Calu3 (cell line): ENCODE results near the gene KRT28. TPM values are rescaled to one million over a fixed set of nuclear protein-coding genes. Genes with fewer than 3 reads are reported as not detected.
A peak's percentile ranks its signal among the peaks of the same experiment; 100 is the strongest.

ENCODE experiments used
- BruUV-seq: library from RNA; stranded (reverse); fragments of 400-500 nt; replicated peaks from 2 replicates; lab custom pipeline; 2021; lab: Mats Ljungman, UMichigan
- CTCF ChIA-PET: fragments of 300-600 bp; sonication (Branson Sonifier 250); formaldehyde crosslinking; loops from one replicate; lab custom pipeline; 2022; ENCODE audit warnings: antibody characterized with exemption; lab: Charles Lee
- DNase-seq: peaks from one replicate; pipeline ENCODE4 v3.0.0; 2022
- H3K27ac Mint-ChIP-seq: one replicate; pipeline ENCODE4 v1.8.0; 2022; ENCODE audit warnings: mixed read lengths; ENCODE audit not compliant: unreplicated experiment
- H3K27me3 Mint-ChIP-seq: one replicate; pipeline ENCODE4 v1.8.0; 2022; ENCODE audit warnings: mixed read lengths; ENCODE audit not compliant: unreplicated experiment
- H3K36me3 Mint-ChIP-seq: one replicate; pipeline ENCODE4 v1.8.0; 2022; ENCODE audit warnings: mild to moderate bottlenecking, moderate library complexity, mixed read lengths; ENCODE audit not compliant: insufficient read depth, unreplicated experiment
- H3K4me1 Mint-ChIP-seq: one replicate; pipeline ENCODE4 v1.8.0; 2022; ENCODE audit warnings: mild to moderate bottlenecking, low read depth, mixed read lengths; ENCODE audit not compliant: unreplicated experiment
- H3K4me3 Mint-ChIP-seq: one replicate; pipeline ENCODE4 v1.8.0; 2022; ENCODE audit warnings: mild to moderate bottlenecking, low read depth, moderate library complexity, mixed read lengths; ENCODE audit not compliant: unreplicated experiment
- H3K9me3 Mint-ChIP-seq: one replicate; pipeline ENCODE4 v1.8.0; 2022; ENCODE audit warnings: low read depth, mixed read lengths; ENCODE audit not compliant: unreplicated experiment
- intact Hi-C: fragments of 100-400 bp; cut with micrococcal nuclease; formaldehyde crosslinking; loops from one replicate; pipeline ENCODE4 v1.10.0; 2022; ENCODE audit not compliant: unreplicated experiment
- total RNA-seq: library from RNA; stranded (reverse); gene quantifications from 2 replicates; pipeline ENCODE4 v1.2.3, GENCODE V29; 2022
- TF ChIP-seq, protein P1 (sequence below): fragments of 200-600 bp; IDR thresholded peaks from one replicate; pipeline ENCODE4 v1.8.0; 2022; ENCODE audit warnings: antibody characterized with exemption; ENCODE audit not compliant: unreplicated experiment

The KRT28 gene
- total RNA-seq, 1 experiment from 2014 or later: not detected

DNA sequence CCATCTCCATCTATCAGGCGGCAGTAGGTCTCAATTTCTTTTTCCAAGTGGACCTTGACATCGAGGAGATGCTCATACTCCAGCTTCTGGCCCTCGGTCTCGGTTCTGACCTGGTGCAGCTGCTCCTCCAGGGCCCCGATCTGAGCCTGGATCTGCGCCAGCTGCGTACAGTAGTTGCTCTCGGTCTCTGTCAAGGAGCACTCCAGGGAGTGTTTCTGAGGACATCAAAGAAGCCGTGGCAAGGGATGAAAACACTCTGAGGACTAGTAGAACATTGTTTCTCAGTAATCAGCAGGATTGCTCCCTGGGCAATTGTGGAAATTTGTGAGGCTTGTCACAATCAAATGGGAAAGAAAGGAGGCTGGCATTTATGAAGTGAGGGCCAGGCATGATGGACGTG lies 5.9 kb downstream of the KRT28 start:
- Mint-ChIP-seq H3K27me3 (peaks cover 40% of the 10 kb centered on the region), H3K4me3 (no peak overlapping the region), H3K4me1 (no peaks in the 10 kb centered on the region), H3K36me3 (no peaks in the 10 kb centered on the region), H3K9me3 (no peaks in the 10 kb centered on the region), H3K27ac (no peak overlapping the region)
- BruUV-seq: no TSS peak
- CTCF ChIA-PET: interaction anchor here (1.2 to 6.3 kb wide), 4 partner anchors 62 to 179 kb away, joined by 3 to 76 read pairs (median 24); no protein-coding TSS in a partner anchor
- DNase-seq: no peak
- TF ChIP-seq, protein P1, sequence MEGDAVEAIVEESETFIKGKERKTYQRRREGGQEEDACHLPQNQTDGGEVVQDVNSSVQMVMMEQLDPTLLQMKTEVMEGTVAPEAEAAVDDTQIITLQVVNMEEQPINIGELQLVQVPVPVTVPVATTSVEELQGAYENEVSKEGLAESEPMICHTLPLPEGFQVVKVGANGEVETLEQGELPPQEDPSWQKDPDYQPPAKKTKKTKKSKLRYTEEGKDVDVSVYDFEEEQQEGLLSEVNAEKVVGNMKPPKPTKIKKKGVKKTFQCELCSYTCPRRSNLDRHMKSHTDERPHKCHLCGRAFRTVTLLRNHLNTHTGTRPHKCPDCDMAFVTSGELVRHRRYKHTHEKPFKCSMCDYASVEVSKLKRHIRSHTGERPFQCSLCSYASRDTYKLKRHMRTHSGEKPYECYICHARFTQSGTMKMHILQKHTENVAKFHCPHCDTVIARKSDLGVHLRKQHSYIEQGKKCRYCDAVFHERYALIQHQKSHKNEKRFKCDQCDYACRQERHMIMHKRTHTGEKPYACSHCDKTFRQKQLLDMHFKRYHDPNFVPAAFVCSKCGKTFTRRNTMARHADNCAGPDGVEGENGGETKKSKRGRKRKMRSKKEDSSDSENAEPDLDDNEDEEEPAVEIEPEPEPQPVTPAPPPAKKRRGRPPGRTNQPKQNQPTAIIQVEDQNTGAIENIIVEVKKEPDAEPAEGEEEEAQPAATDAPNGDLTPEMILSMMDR: no peak
- intact Hi-C loops: no loop called here

DNA sequence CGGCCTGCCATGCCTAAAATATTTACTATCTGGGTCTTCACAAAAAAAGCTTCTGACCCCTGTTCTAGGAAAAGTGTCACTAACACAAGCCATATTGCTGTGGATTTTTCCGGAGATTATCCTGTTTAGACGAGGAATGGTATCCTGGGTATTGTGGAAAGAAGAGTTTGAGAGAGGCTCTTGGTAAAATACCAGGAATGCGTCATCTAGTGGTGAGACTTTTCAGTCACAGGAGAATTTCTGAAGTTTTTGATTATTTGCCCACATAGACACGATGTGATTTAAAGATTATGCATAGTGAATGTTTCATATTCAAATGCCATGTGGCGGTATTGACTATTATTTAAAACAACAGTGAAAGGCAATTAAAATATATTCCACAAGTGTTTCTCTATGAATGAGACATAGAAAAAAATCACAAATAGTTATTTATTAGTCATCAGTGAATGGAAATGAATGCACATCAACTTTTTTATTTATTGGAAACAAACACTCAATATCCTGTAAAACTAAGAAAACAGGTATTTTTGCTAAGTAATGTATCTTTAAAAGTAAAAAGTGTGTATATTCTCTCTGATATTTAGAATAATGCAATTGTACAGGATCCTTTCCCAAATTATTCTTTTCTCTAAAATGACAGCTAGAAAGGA lies 7.8 kb downstream of the KRT28 start:
- Mint-ChIP-seq H3K27ac (no peak overlapping the region), H3K9me3 (no peaks in the 10 kb centered on the region), H3K36me3 (no peaks in the 10 kb centered on the region), H3K27me3 (peaks cover 40% of the 10 kb centered on the region), H3K4me1 (no peaks in the 10 kb centered on the region), H3K4me3 (no peak overlapping the region)
- BruUV-seq: no TSS peak
- intact Hi-C loops: loop anchor here (1.0 to 2.0 kb wide), 4 partner anchors 65 to 899 kb away; no protein-coding TSS in a partner anchor
- CTCF ChIA-PET: interaction anchor here (0.6 to 6.3 kb wide), 19 partner anchors 10 to 897 kb away, joined by 3 to 76 read pairs (median 3); partner anchors contain the start of gene KRT27
- TF ChIP-seq, protein P1: peak; percentile 100
- DNase-seq: peak; percentile 59

DNA sequence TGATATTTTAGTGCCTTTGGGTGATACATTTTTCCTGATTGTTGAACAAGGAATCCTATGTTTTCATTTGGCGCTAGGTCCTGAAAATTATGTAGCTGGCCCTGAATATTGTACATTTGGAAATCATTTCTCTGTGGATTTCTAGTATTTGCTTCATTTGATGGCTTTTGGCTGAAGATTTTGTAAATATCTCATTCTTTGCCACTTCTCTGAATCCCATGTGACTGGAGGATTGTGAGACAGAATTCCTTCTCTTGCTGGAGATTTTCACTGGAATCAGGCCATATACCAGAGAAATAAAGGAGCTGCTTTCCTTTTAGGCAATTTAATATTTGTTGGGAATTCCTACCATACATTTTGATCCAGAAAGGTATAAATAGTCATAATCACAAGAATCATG lies 8.6 kb downstream of the KRT28 start:
- TF ChIP-seq, protein P1: no peak
- DNase-seq: no peak
- intact Hi-C loops: loop anchor here (1.0 to 2.0 kb wide), 4 partner anchors 66 to 898 kb away; no protein-coding TSS in a partner anchor
- BruUV-seq: no TSS peak
- Mint-ChIP-seq H3K4me1 (no peaks in the 10 kb centered on the region), H3K9me3 (no peaks in the 10 kb centered on the region), H3K27me3 (peaks cover 33% of the 10 kb centered on the region), H3K4me3 (no peak overlapping the region), H3K27ac (no peak overlapping the region), H3K36me3 (no peaks in the 10 kb centered on the region)
- CTCF ChIA-PET: interaction anchor here (0.6 to 6.3 kb wide), 20 partner anchors 9 to 898 kb away, joined by 3 to 76 read pairs (median 4); partner anchors contain the start of gene KRT27

DNA sequence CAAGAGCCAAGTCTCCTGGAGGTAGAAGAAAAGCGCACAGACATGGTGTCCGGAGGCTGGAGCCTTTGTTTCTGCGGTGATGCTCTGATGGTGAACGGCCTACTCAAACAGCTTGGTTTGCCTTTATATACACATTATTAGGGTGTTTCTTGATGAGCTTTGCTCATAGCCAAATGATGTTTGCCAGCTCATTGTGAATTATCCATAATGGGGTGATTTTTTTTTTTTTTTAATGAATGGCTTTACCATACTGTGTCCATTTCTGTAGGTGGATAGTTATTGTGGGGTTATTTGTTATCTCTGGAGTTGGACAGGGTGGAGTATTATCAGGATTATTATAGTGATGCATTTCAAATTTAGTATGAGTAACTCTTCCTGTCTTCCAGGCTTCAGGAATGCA lies 17.3 kb downstream of the KRT28 start, which contains the start of gene KRT27:
Gene KRT27, minus strand, starts transcription at position 101 of the 400 bp plus-strand sequence. Its CDS starts 57 bp downstream, at position 44.
- CTCF ChIA-PET: interaction anchor here (0.7 to 1.8 kb wide), 6 partner anchors 9 to 167 kb away, joined by 3 to 5 read pairs (median 4); partner anchors contain the start of gene KRT26
- no peak for DNase-seq
- H3K4me3 Mint-ChIP-seq: no peak within 1 kb of the TSS
- TF ChIP-seq, protein P1: no peak
- no peaks in the 10 kb centered on the region for H3K4me1 Mint-ChIP-seq
- H3K36me3 Mint-ChIP-seq: no peaks in the 10 kb centered on the region
- no peaks in the 10 kb centered on the region for H3K9me3 Mint-ChIP-seq
- peaks cover 42% of the 10 kb centered on the region for H3K27me3 Mint-ChIP-seq
- no peak within 1 kb of the TSS for H3K27ac Mint-ChIP-seq
- BruUV-seq: no TSS peak
- intact Hi-C loops: no loop called here
